ENCODE measurements around the gene EMC9.

The EMC9 gene

DNA sequence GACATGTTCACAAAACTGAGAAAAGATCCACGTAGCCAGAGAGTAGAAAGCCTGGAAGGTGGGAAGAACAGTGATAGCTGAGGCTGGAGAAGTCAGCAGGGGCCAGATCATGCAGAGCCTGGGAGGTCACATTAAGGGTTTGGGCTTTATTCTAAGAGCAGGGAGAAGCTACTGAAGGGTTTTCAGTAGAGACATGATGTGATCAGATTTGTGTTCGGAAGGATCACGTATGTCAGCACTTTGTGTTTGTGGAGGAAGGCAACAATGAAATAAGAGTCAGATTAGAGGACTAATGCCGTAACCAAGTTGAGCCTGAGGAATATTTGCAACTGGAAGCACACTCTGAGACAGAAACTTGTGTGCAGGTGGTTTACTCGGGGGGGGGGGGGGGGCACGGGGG is 51.5 kb downstream of the EMC9 start:
- Histone ChIP-seq H3K27ac (no peak overlapping the region), H2AFZ (ENCODE audit: low read depth) (no peak overlapping the region), H3K9ac (no peak overlapping the region), H3K4me3 (IDR thresholded peaks at IDR 0.05; ENCODE audit: insufficient read depth, low read depth, low read length) (no peak overlapping the region), H3K4me2 (no peak overlapping the region), H3K4me1 (ENCODE audit: low read depth, poor library complexity, severe bottlenecking) (peaks cover 16% of the 10 kb centered on the region), H3K36me3 (ENCODE audit: insufficient read depth) (no peaks in the 10 kb centered on the region), H3K79me2 (ENCODE audit: insufficient read depth, low read depth) (peaks cover 4% of the 10 kb centered on the region; the same call in 1 of the 2 replicates), H3K27me3 (ENCODE audit: insufficient read depth, low read depth) (no peaks in the 10 kb centered on the region), H4K20me1 (ENCODE audit: insufficient read depth) (no peaks in the 10 kb centered on the region)
- TF ChIP-seq, protein P1, sequence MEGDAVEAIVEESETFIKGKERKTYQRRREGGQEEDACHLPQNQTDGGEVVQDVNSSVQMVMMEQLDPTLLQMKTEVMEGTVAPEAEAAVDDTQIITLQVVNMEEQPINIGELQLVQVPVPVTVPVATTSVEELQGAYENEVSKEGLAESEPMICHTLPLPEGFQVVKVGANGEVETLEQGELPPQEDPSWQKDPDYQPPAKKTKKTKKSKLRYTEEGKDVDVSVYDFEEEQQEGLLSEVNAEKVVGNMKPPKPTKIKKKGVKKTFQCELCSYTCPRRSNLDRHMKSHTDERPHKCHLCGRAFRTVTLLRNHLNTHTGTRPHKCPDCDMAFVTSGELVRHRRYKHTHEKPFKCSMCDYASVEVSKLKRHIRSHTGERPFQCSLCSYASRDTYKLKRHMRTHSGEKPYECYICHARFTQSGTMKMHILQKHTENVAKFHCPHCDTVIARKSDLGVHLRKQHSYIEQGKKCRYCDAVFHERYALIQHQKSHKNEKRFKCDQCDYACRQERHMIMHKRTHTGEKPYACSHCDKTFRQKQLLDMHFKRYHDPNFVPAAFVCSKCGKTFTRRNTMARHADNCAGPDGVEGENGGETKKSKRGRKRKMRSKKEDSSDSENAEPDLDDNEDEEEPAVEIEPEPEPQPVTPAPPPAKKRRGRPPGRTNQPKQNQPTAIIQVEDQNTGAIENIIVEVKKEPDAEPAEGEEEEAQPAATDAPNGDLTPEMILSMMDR (conservative IDR thresholded peaks at IDR 0.05; ENCODE audit: low read depth, low read length): no peak
